Peyer's patch (tissue), 4 donors: Measurements from ENCODE around the gene NPLOC4. TPM values are rescaled to one million over a fixed set of nuclear protein-coding genes. Genes with fewer than 3 reads are reported as not detected.

Experiments
- DNase-seq, 3 donors: peaks; one replicate each; pipeline ENCODE4 v3.0.0-alpha.2; 2017 to 2019
- H3K27ac ChIP-seq, 4 donors: fragments of 200-600 bp; sonication (generic); one replicate each; pipeline ENCODE4 v1.5.1; 2016 to 2019
- H3K27me3 ChIP-seq, 2 donors: fragments of 200-600 bp; sonication (generic); one replicate each; pipeline ENCODE4 v1.5.1; 2019
- H3K36me3 ChIP-seq, 3 donors: fragments of 200-600 bp; sonication (generic); one replicate each; pipeline ENCODE4 v1.5.1; 2016 to 2019
- H3K4me1 ChIP-seq, 4 donors: fragments of 200-600 bp; sonication (generic); one replicate each; pipeline ENCODE4 v1.5.1; 2016 to 2019
- H3K4me3 ChIP-seq, 4 donors: fragments of 200-600 bp; sonication (generic); 1 replicate in 3 of 4; 2 replicates in 1 of 4; pipeline ENCODE4 v1.5.1; 2016 to 2019; ENCODE audit warnings: mild to moderate bottlenecking in 1 of 4
- H3K9me3 ChIP-seq, 4 donors: fragments of 200-600 bp; sonication (generic); one replicate each; pipeline ENCODE4 v1.5.1; 2016 to 2019; ENCODE audit warnings: mild to moderate bottlenecking in 1 of 4
- CTCF ChIP-seq, 6 experiments: fragments of 450-650 bp in 4 of 6; fragments of 200-600 bp in 2 of 6; sonication (generic) in 1 of 6; IDR thresholded peaks; one replicate each; pipeline ENCODE4 v1.5.1; 2017 to 2019; ENCODE audit warnings: antibody characterized with exemption in 6 of 6, mild to moderate bottlenecking in 3 of 6, moderate library complexity in 1 of 6
- POLR2A ChIP-seq, 2 donors: fragments of 450-650 bp; IDR thresholded peaks; one replicate each; pipeline ENCODE4 v1.5.1; 2017; ENCODE audit warnings: antibody characterized with exemption in 2 of 2, mild to moderate bottlenecking in 2 of 2, moderate library complexity in 2 of 2
- total RNA-seq, 4 donors: library from RNA; depleted of rRNA; stranded (reverse); fragments of >200 nt; gene quantifications; one replicate each; pipeline ENCODE4 v1.1.0, GENCODE V29; 2016

Gene NPLOC4
- total RNA-seq, 4 donors from 2014 or later = 77.2 to 911 (median 122) TPM

GRCh38 chr17:81538651-81539570 is 98.0 kb downstream of the NPLOC4 start:
- TF ChIP-seq POLR2A (IDR thresholded peaks at IDR 0.05) = no peak
- TF ChIP-seq CTCF (IDR thresholded peaks at IDR 0.05) = no peak
- H3K27me3 ChIP-seq = peaks cover 0 to 13% of the 10 kb centered on the region in 2 donors
- H3K36me3 ChIP-seq = peaks cover 0 to 44% (median 0%) of the 10 kb centered on the region in 3 donors
- H3K4me3 ChIP-seq = no peak overlapping the region
- no peak for DNase-seq
- peaks cover 0 to 19% (median 14%) of the 10 kb centered on the region in 4 donors for H3K4me1 ChIP-seq
- H3K9me3 ChIP-seq = no peaks in the 10 kb centered on the region
- no peak overlapping the region for H3K27ac ChIP-seq

- no peak overlapping the region for H3K27ac ChIP-seq
- H3K9me3 ChIP-seq = no peaks in the 10 kb centered on the region
- no peak for TF ChIP-seq CTCF (IDR thresholded peaks at IDR 0.05)
- TF ChIP-seq POLR2A (IDR thresholded peaks at IDR 0.05) = no peak
- no peak for DNase-seq
- H3K4me1 ChIP-seq = peaks cover 0 to 19% (median 14%) of the 10 kb centered on the region in 4 donors
- H3K4me3 ChIP-seq = no peak overlapping the region
- H3K27me3 ChIP-seq = peaks cover 0 to 13% of the 10 kb centered on the region in 2 donors
- H3K36me3 ChIP-seq = peaks cover 0 to 35% (median 0%) of the 10 kb centered on the region in 3 donors
Measured at GRCh38 chr17:81537856-81538555, 98.9 kb downstream of the NPLOC4 start.

GRCh38 chr17:81537343-81537855 is 99.5 kb downstream of the NPLOC4 start:
- DNase-seq = peak; percentile 56 to 81 (median 77)
- peak; percentile 56 to 88 (median 80) for TF ChIP-seq CTCF (IDR thresholded peaks at IDR 0.05)
- no peak for TF ChIP-seq POLR2A (IDR thresholded peaks at IDR 0.05)

GRCh38 chr17:81536299-81537290 is 100.3 kb downstream of the NPLOC4 start:
- no peak overlapping the region for H3K27ac ChIP-seq

More at GRCh38 chr17:81537343-81537855, 99.5 kb downstream of the NPLOC4 start:
- H3K27me3 ChIP-seq = peaks cover 0 to 13% of the 10 kb centered on the region in 2 donors
- no peak overlapping the region for H3K27ac ChIP-seq
- H3K9me3 ChIP-seq = no peaks in the 10 kb centered on the region
- H3K4me1 ChIP-seq = peaks cover 0 to 19% (median 14%) of the 10 kb centered on the region in 4 donors
- no peak overlapping the region for H3K4me3 ChIP-seq
- peaks cover 0 to 31% (median 0%) of the 10 kb centered on the region in 3 donors for H3K36me3 ChIP-seq

More at GRCh38 chr17:81536299-81537290, 100.3 kb downstream of the NPLOC4 start:
- Histone ChIP-seq H3K9me3 (no peaks in the 10 kb centered on the region), H3K4me3 (no peak overlapping the region), H3K27me3 (peaks cover 0 to 13% of the 10 kb centered on the region in 2 donors), H3K4me1 (peaks cover 0 to 19% (median 14%) of the 10 kb centered on the region in 4 donors), H3K36me3 (peaks cover 0 to 29% (median 0%) of the 10 kb centered on the region in 3 donors)
- peak in 1 of 3 donors; percentile 63 for DNase-seq
- no peak for TF ChIP-seq CTCF (IDR thresholded peaks at IDR 0.05)
- no peak for TF ChIP-seq POLR2A (IDR thresholded peaks at IDR 0.05)
